Type B pancreatic cell (in vitro differentiated cells): ENCODE results near the gene COL6A3. TPM values are rescaled to one million over a fixed set of nuclear protein-coding genes. Genes with fewer than 3 reads are reported as not detected.

Experiments
- DNase-seq: peaks from one replicate; pipeline ENCODE4 v3.0.0; 2021; ENCODE audit warnings: mixed read lengths; ENCODE audit not compliant: unreplicated experiment; ENCODE audit errors: extremely low spot score
- H3K27ac Mint-ChIP-seq: 2 replicates; pipeline ENCODE4 v1.8.0; 2021; ENCODE audit warnings: mild to moderate bottlenecking, mixed read lengths
- H3K27me3 Mint-ChIP-seq: 2 replicates; pipeline ENCODE4 v1.8.0; 2021; ENCODE audit warnings: mixed read lengths
- H3K36me3 Mint-ChIP-seq: 2 replicates; pipeline ENCODE4 v1.8.0; 2021; ENCODE audit warnings: mixed read lengths
- H3K4me1 Mint-ChIP-seq: one replicate; pipeline ENCODE4 v1.8.0; 2021; ENCODE audit warnings: mixed read lengths; ENCODE audit not compliant: unreplicated experiment
- H3K4me3 Mint-ChIP-seq: 2 replicates; pipeline ENCODE4 v1.8.0; 2021; ENCODE audit warnings: mild to moderate bottlenecking, mixed read lengths
- H3K9me3 Mint-ChIP-seq: 2 replicates; pipeline ENCODE4 v1.8.0; 2021; ENCODE audit warnings: mixed read lengths
- CTCF ChIP-seq: fragments of 200-600 bp; sonication (generic); conservative IDR thresholded peaks from 2 replicates; pipeline ENCODE4 v1.5.0; 2021; ENCODE audit warnings: antibody characterized with exemption, mild to moderate bottlenecking
- total RNA-seq: library from RNA; stranded (reverse); gene quantifications from 2 replicates; pipeline ENCODE4 v1.2.1, GENCODE V29; 2021; ENCODE audit warnings: low replicate concordance

Gene COL6A3
- total RNA-seq, 1 donor from 2014 or later: 157 TPM

- Mint-ChIP-seq H3K36me3 (peaks cover 3% of the 10 kb centered on the region), H3K9me3 (peaks cover 8% of the 10 kb centered on the region), H3K4me3 (no peak overlapping the region), H3K27me3 (peaks cover 13% of the 10 kb centered on the region), H3K4me1 (peaks cover 31% of the 10 kb centered on the region), H3K27ac (no peak overlapping the region)
- no peak for TF ChIP-seq CTCF
- no peak for DNase-seq
Measured at GRCh38 chr2:237316339-237316738, 97.6 kb downstream of the COL6A3 start.

DNA sequence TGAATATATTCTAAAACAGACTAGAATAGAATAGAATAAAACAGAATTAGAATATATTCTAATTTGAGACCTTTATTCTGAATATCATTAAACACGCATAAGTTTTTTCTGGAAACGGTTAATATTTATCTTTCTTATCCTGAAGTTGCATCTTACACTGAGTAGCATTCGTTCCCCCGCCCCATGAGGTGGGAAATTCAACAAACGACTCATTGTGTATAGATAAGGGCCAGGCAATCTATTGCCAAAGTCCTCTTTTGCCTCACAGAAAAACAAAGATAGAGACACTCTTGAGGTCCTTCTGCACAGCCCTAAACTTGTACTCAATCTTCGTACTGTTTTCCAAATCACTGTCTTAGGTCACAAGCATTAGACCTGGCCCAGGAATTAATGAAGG lies 98.1 kb downstream of the COL6A3 start:
- no peak for DNase-seq
- peaks cover 13% of the 10 kb centered on the region for H3K27me3 Mint-ChIP-seq
- H3K27ac Mint-ChIP-seq: peak overlapping the region; percentile 89
- H3K4me3 Mint-ChIP-seq: no peak overlapping the region
- H3K9me3 Mint-ChIP-seq: peaks cover 8% of the 10 kb centered on the region
- H3K4me1 Mint-ChIP-seq: peaks cover 28% of the 10 kb centered on the region
- no peak for TF ChIP-seq CTCF
- no peaks in the 10 kb centered on the region for H3K36me3 Mint-ChIP-seq

GRCh38 chr2:237315170-237315828 lies 98.7 kb downstream of the COL6A3 start:
- peak overlapping the region; percentile 15 for H3K4me3 Mint-ChIP-seq
- no peaks in the 10 kb centered on the region for H3K36me3 Mint-ChIP-seq
- DNase-seq: peak; percentile 79
- TF ChIP-seq CTCF: no peak
- H3K4me1 Mint-ChIP-seq: peaks cover 28% of the 10 kb centered on the region
- H3K27ac Mint-ChIP-seq: peak overlapping the region; percentile 89
- H3K27me3 Mint-ChIP-seq: peaks cover 13% of the 10 kb centered on the region
- peaks cover 5% of the 10 kb centered on the region for H3K9me3 Mint-ChIP-seq

- no peaks in the 10 kb centered on the region for H3K9me3 Mint-ChIP-seq
- H3K4me1 Mint-ChIP-seq: peaks cover 28% of the 10 kb centered on the region
- peaks cover 13% of the 10 kb centered on the region for H3K27me3 Mint-ChIP-seq
- no peak overlapping the region for H3K4me3 Mint-ChIP-seq
- peak overlapping the region; percentile 89 for H3K27ac Mint-ChIP-seq
- DNase-seq: no peak
- no peaks in the 10 kb centered on the region for H3K36me3 Mint-ChIP-seq
- no peak for TF ChIP-seq CTCF
Measured at GRCh38 chr2:237314681-237315080, 99.3 kb downstream of the COL6A3 start.

DNA sequence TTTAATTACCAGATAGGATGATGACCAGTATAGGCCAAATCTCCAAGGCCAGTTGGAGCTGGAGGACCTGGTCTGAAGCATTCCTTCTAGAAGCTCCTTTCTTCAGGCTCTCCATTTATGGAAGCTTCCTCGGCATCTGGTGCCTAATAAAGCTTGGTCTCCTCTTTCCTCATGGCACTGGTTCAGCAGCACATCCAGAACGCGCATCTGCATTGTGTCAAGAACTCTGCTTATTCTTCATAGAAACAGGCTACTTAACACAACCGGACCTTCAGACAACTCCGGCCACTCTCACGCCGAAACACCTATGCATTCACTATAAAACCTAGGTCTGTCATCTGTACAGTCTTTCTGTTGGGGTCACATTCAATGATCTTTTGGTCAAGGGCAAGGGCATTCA lies 99.8 kb downstream of the COL6A3 start:
- H3K4me1 Mint-ChIP-seq: peaks cover 28% of the 10 kb centered on the region
- H3K36me3 Mint-ChIP-seq: no peaks in the 10 kb centered on the region
- H3K27me3 Mint-ChIP-seq: peaks cover 12% of the 10 kb centered on the region
- H3K27ac Mint-ChIP-seq: peak overlapping the region; percentile 89
- no peaks in the 10 kb centered on the region for H3K9me3 Mint-ChIP-seq
- DNase-seq: no peak
- no peak for TF ChIP-seq CTCF
- no peak overlapping the region for H3K4me3 Mint-ChIP-seq
